GM19463 (cell line): ENCODE measurements around the gene ZNF814.
"Not testable (repeated sequence)": the region's sequence is repeated elsewhere in the genome, so short reads cannot be mapped to it uniquely, and the experiment has no call there.

Experiments
- ATAC-seq: cut with Tn5 transposase; IDR thresholded peaks from one replicate; pipeline ENCODE4 v1.9.1; 2021; ENCODE audit warnings: mild to moderate bottlenecking, moderate library complexity; ENCODE audit not compliant: unreplicated experiment

ZNF814 gene

DNA sequence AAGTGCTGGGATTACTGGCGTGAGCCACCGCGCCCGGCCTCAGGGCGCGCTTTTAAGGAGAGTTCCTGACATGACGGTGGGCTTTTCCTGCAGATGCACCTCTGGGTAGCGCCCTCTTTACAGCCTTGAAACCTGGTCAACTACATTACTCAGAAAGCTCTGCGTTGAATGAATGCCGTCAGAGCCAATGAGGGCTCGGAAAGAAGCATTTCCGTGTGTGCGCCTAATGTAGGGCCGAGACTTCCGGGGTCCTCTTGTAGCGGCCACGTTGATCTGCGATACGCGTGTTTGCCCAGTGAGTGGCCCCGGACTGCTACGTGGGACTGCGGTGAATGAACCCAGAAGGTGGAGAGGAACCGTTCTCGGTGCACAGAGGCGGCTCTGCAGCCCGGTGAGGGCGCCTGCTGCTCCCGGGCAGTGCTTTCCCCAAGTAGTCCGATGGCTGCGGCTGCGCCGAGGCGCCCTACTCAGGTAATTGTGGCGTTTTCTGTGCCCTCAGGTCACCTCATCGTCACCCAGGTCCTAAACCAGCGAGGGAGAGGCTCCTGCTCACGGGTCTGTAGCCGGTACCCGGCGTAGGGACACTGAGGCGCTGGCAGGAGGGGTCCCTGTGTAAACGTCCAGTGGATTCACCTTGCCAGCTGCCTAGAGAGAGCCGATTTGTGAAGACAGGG is 69.2 kb downstream of the ZNF814 start:
- ATAC-seq = peak; percentile 92

- no peak for ATAC-seq
These were observed 70.5 kb downstream of the ZNF814 start for GRCh38 chr19:57818378-57818777.

DNA sequence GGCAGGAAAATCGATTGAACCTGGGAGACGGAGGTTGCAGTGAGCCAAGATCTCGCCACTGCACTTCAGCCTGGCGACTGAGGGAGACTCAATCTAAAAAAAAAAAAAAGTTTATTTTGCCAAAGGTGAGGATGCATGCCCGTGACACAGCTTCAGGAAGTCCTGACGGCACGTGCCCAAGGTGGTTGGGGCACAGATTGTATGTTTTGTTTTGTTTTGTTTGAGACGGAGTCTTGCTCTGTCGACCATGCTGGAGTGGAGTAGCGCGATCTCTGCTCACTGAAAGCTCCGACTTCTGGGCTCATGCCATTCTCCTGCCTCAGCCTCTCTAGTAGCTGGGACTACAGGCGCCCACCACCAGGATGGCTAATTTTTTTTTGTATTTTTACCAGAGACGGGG is 70.9 kb downstream of the ZNF814 start:
- no peak for ATAC-seq

GRCh38 chr19:57816652-57817051 is 72.2 kb downstream of the ZNF814 start:
- ATAC-seq = no peak

DNA sequence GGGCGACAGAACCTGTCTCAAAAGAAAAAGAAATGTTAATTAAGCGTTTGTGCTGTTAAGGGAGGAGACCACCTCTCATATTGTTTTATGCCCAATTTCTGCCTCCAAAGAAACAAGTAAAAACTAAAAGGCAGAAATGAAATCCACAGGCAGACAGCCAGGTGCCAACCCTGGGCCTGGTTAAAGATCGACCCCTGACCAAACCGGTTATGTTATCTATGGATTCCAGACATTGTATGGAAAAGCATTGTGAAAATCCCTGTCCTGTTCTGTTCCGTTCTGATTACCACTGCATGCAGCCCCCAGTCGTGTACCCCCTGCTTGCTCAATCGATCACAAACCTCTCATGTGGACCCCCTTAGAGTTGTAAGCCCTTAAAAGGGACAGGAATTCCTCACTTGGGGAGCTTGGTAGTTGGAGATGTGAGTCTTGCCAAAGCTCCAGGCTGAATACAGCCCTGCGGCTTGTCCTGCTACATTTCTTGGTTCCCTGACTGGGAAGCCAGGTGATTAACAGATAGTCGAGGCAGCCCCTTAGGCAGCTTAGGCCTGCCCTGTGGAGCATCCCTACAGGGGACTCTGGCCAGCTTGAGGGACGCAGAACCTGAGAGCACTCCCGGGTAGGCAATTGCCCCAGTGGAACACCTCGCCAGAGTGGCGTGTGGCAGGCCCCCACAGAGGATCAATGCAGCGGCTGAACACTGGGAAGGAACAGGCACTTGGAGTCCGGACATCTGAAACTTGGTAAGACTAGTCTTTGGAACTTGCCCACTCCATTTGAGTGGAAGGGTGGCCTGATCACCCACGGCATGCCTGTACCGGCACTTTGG is 73.4 kb downstream of the ZNF814 start:
- ATAC-seq = no peak

DNA sequence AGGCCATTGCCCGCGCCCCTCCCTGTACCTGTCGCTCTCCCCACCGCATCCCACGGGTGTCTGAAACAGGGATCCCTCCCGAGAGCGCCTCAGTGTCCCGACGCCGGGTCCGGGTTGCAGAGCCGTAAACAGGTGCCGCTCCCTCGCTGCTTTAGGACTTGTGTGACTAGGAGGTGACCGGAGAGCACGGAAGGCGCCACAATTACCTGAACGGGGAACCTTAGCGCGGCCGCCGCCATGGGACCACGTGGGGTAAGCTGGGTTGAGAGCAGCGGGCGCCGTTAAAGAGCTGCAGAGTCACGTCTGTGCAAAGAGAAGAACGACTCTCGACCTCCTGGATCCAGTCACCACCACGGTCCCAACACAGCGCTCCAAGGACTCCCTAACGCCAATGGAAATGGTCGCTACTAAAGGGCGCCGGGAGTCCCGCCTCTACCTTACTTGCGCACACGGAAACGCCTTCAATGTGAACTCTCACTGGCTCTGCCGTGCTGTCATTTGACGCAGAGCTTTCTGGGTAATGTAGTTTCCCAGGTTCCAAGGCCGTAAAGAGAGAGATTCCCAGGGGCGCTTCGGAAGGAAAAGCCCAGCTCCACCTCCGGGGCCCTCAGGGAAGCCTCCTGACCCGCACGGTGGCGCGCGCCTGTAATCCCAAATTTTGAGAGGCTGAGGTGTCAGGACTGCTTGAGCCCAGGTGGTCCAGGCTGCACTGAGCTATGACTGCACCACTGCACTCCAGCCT is 74.2 kb downstream of the ZNF814 start, which contains the start of gene ZNF552:
ZNF552 (minus strand) TSS at position 409 of the 742 bp plus-strand sequence; CDS start at position 239, 170 bp downstream.
- ATAC-seq = peak; percentile 69

DNA sequence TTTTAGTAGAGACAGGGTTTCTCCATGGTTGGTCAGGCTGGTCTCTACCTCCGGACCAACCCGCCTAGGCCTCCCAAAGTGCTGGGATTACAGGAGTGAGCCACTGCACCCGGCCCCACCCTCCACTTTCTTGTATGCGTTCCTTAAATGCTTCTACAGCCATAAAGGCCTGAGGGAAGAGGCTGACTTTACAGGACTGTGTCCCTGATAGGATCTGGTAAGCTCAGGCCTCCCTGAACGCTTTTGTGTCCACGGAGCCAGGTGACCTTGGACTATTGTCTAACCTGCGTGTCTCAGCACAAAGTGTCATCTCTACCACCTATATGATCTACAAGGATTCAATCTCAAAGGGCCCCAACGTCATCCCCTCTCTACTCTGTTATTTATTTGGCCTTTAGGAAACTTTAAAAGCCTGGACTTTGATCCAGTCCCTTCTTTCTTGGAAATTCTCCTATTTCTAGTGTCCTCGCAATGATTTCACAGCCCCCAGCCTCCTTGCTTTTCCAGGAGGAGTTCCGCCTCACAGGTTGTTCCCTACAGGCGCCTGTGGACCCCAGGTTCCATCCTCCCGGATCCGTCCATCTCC is 74.8 kb downstream of the ZNF814 start:
- ATAC-seq = no peak

DNA sequence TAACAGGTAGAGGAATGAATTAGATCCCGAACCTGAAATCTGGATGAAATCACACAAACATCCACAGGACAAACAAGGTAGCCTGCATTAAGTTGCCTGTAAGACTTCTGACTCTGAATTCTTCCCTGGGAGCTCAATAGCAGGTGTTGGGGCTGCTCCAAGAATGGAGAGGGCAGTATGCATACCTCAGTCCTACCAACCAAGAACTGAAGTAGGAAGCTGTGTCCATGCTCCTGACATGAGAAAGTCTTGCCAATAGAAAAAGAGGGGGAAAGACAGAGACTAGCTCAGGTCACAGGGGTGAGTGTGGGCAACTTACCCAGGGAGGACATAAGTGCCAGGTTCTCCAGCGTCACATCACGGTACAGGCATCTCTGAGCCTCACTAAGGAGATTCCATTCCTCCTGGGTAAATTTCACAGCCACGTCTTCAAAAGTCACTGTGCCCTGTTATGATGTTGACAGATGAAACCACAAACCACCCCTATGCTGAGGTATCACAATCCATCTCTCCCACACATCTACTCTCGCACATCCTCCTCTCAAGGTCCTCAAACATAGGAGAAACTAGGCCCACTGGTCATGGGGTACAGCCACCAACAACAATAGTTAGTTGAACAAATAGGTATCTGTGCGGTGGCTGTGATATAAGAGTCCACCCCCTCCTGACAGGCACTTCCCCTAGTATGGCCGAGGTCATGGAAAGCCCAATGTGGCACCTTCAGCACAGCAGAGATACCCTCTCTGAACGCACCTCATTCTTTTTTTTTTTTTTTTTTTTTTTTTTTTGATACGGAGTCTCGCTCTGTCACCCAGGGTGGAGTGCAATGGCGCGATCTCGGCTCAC is 75.6 kb downstream of the ZNF814 start:
- not testable (repeated sequence) for ATAC-seq

DNA sequence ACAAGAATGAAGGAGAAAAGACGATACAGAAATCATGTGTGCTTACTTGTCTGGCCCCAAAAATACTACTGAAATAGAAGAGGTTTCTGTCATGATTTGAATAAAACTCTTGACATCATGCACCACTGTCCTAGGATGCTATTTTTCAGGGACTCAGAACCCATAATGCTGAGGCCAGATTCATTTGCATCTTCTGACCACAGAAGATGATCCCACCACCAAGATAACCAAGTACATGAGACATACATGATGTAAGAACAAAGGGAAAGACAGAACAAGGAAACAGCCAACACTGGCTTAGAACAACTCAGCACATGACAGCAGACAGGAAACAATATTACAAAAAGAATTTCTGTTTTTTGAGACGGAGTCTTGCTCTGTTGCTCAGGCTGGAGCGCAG is 76.6 kb downstream of the ZNF814 start:
- ATAC-seq = no peak

DNA sequence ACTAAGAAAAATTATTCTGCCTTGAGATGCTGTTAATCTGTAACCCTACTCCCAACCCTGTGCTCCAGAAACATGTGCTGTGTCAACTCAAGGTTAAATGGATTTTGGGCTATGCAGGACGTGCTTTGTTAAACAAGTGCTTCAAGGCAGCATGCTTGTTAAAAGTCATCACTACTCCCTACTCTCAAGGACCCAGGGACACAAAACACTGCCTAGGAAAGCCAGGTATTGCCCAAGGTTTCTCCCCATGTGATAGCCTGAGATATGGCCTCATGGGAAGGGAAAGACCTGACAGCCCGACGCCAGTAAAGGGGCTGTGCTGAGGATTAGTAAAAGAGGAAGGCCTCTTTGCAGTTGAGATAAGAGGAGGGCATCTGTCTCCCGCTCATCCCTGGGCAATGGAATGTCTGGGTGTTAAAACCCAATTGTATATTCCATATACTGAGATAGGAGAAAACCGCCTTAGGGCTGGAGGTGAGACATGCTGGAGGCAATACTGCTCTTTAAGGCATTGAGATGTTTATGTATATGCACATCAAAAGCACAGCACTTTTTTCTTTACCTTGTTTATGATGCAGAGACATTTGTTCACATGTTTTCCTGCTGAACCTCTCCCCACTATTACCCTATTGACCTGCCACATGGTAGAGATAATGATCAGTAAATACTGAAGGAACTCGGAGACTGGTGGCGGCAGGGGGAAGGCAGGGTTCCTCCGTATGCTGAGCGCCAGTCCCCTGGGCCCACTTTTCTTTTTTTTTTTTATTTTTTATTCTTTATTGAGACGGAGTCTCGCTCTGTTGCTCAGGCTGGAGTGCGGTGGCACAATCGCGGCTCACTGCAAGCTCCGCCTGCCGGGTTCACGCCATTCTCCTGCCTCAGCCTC is 78.2 kb downstream of the ZNF814 start:
- ATAC-seq = not testable (repeated sequence)

DNA sequence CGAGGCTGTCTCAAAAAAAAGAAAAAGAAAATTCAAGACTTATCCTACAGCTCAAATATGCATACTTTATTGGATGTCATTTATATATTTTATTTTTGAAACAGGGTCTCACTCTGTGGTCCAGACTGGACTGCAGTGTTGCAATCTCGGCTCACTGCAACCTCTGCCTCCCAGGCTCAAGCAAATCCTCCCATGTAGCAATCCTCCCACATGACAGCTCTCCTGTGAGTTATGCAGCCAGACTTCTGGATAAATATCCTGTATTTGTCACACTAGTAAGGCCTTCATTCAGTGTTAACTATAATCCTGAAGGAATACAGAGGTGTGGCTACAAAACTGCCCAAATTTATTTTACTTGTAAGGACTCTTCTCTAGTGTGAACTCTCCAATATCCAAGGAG is 81.3 kb downstream of the ZNF814 start:
- no peak for ATAC-seq

GRCh38 chr19:57803594-57804325 is 85.1 kb downstream of the ZNF814 start:
- ATAC-seq = no peak

- no peak for ATAC-seq
These were observed 85.6 kb downstream of the ZNF814 start for GRCh38 chr19:57803265-57803593.

- no peak for ATAC-seq
These were observed 86.6 kb downstream of the ZNF814 start for GRCh38 chr19:57802269-57802668.

DNA sequence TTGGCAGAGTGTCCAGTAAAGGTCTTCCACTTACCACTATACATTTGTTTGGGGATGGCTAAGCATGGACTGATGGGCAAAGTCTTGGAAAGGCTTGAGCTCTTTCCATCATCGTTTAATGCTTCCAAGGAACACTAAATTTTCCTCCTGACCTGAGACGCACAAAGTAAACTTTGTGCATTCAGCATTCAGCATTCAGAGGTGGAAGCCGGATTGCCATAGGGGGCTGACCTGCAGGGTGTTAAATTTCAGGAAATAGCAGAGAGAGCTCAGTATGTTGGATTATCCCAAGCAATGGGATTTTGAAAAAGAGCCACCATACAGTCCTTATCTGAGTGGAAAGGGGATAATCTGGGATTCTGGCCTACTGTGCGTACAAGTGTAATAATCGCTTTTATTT is 88.1 kb downstream of the ZNF814 start:
- no peak for ATAC-seq
